ENCODE results near the gene AAMDC.
"Not testable (repeated sequence)": the region's sequence is repeated elsewhere in the genome, so short reads cannot be mapped to it uniquely, and the experiment has no call there.

DNA sequence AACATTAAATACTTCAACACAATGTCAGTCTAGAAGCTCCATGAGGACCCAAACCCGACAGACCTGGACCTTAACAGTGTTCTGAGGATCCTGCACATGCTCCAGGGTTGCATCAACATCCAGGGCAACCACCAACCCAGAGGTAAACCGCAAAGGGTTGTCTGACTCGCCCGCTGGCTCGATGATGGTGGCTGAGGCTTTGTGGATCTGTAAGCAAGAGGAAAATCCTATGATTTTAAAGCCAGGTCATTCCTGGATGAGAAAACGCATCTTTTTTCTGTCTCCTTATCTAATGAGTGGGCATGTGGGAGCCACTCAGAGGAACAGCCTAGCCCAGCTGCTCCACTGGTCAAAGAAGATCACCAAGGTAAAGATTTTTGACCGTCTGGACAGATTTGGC, 70.3 kb downstream of the AAMDC start:
- TF ChIP-seq, protein P1, sequence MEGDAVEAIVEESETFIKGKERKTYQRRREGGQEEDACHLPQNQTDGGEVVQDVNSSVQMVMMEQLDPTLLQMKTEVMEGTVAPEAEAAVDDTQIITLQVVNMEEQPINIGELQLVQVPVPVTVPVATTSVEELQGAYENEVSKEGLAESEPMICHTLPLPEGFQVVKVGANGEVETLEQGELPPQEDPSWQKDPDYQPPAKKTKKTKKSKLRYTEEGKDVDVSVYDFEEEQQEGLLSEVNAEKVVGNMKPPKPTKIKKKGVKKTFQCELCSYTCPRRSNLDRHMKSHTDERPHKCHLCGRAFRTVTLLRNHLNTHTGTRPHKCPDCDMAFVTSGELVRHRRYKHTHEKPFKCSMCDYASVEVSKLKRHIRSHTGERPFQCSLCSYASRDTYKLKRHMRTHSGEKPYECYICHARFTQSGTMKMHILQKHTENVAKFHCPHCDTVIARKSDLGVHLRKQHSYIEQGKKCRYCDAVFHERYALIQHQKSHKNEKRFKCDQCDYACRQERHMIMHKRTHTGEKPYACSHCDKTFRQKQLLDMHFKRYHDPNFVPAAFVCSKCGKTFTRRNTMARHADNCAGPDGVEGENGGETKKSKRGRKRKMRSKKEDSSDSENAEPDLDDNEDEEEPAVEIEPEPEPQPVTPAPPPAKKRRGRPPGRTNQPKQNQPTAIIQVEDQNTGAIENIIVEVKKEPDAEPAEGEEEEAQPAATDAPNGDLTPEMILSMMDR (conservative IDR thresholded peaks at IDR 0.05 in 1 of 2, IDR thresholded peaks at IDR 0.05 in 1 of 2; ENCODE audit: low read depth in 1 of 2, low read length in 2 of 2) = not testable (repeated sequence)
- not testable (repeated sequence) for TF ChIP-seq EZH2 (IDR thresholded peaks at IDR 0.05; ENCODE audit: low read length, missing control alignments)

Data from fibroblast of lung (primary cell).